AG09309 (cell line): ENCODE data around the gene ORC3.

Experiments
- DNase-seq: peaks from one replicate; pipeline ENCODE4 v3.0.0-alpha.2; 2010; ENCODE audit warnings: low read depth
- H3K4me3 ChIP-seq: 2 replicates; pipeline ENCODE4 v1.5.1; 2011; ENCODE audit warnings: mild to moderate bottlenecking, low read depth, low read length, moderate library complexity; ENCODE audit not compliant: control insufficient read depth
- TF ChIP-seq, protein P1 (sequence below): IDR thresholded peaks from 2 replicates; pipeline ENCODE4 v1.5.1; 2011; ENCODE audit warnings: mild to moderate bottlenecking, low read depth, low read length, inconsistent platforms; ENCODE audit not compliant: insufficient read depth, control insufficient read depth; ENCODE audit errors: missing control alignments

Gene ORC3

GRCh38 chr6:87661503-87661902 is 71.6 kb downstream of the ORC3 start:
- TF ChIP-seq, protein P1, sequence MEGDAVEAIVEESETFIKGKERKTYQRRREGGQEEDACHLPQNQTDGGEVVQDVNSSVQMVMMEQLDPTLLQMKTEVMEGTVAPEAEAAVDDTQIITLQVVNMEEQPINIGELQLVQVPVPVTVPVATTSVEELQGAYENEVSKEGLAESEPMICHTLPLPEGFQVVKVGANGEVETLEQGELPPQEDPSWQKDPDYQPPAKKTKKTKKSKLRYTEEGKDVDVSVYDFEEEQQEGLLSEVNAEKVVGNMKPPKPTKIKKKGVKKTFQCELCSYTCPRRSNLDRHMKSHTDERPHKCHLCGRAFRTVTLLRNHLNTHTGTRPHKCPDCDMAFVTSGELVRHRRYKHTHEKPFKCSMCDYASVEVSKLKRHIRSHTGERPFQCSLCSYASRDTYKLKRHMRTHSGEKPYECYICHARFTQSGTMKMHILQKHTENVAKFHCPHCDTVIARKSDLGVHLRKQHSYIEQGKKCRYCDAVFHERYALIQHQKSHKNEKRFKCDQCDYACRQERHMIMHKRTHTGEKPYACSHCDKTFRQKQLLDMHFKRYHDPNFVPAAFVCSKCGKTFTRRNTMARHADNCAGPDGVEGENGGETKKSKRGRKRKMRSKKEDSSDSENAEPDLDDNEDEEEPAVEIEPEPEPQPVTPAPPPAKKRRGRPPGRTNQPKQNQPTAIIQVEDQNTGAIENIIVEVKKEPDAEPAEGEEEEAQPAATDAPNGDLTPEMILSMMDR = no peak
- H3K4me3 ChIP-seq = no peak overlapping the region
- no peak for DNase-seq

- TF ChIP-seq, protein P1 = no peak
- no peak overlapping the region for H3K4me3 ChIP-seq
- DNase-seq = no peak
Observed at GRCh38 chr6:87663434-87663833, 73.5 kb downstream of the ORC3 start.

DNA sequence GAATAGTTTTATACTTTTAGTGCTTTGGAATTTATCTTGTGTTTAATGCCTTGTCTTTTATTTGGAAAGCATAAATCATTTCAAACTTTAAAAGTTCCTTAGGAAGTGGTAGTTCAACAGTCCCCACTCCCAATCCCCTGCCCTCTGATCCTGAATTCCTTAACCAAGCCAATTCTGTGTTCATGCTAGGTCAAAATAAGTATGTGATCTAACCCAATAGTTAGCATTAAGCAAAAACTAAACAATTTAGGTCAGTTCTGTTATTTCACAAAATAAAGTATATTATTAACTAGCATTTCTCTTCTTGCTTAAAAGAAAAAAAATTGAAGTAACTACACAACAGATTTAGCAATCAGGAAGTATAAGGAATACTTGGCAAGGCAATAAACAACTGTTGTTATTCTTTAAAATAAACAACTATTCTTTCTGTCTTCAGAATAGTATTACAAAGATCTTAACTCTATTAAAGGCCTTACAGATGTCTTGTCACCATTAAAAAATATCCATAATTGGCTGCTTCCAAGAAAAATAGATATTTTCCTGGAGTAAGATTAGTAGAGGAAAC is 75.1 kb downstream of the ORC3 start:
- TF ChIP-seq, protein P1 = no peak
- no peak overlapping the region for H3K4me3 ChIP-seq
- DNase-seq = no peak

DNA sequence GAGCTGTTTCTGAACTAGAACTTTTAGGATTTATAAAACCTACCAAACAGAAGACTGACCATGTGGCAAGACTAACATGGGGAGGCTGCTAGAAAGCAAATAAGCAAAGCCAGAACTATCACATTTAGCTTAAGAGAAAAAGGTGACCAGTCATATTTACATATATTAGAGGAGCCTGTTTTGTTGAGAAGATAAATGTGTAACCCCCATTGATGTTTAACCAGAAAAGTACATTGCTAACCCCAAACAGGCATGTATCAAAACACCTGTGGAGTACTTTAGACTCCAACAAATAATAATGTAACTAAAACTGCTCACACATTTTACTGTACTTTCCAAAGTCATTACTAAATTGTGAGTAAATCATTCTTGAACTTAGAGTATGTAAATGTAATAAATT is 77.1 kb downstream of the ORC3 start:
- TF ChIP-seq, protein P1 = no peak
- DNase-seq = no peak
- no peak overlapping the region for H3K4me3 ChIP-seq

DNA sequence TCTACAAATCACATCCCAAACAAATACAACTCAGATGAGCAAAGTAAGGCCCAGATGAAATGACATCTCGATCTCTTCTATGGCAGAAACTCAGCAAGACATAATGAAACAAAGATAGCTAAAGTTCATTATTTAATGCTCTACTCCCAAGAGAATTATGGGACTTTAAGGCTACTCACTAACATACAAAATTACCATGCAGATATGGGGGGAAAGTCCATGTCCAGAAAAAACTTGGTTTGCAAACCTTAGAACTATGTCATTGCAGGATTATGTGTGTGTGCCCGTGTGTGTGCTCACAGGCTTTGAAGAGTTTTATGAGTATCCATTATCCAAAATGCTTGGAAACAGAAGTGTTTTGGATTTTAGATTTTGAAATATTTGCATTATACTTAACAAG is 78.1 kb downstream of the ORC3 start:
- TF ChIP-seq, protein P1 = no peak
- DNase-seq = no peak
- no peak overlapping the region for H3K4me3 ChIP-seq

GRCh38 chr6:87669051-87669450 is 79.1 kb downstream of the ORC3 start:
- DNase-seq = no peak
- H3K4me3 ChIP-seq = no peak overlapping the region
- TF ChIP-seq, protein P1 = no peak

- no peak overlapping the region for H3K4me3 ChIP-seq
- DNase-seq = no peak
- TF ChIP-seq, protein P1 = no peak
Observed at GRCh38 chr6:87670707-87671106, 80.8 kb downstream of the ORC3 start.
